HG03108 (cell line): ENCODE measurements around the gene ASPDH.

Experiments
- ATAC-seq: cut with Tn5 transposase; IDR thresholded peaks from one replicate; pipeline ENCODE4 v1.9.1; 2021; ENCODE audit warnings: moderate library complexity; ENCODE audit not compliant: unreplicated experiment

ASPDH gene

GRCh38 chr19:50516456-50516855 lies 2.7 kb upstream of the ASPDH start:
- ATAC-seq, result no peak

- ATAC-seq, result no peak
Observed at GRCh38 chr19:50515168-50515561, 1.5 kb upstream of the ASPDH start.

GRCh38 chr19:50514346-50515167 lies 844 bp upstream of the ASPDH start:
- ATAC-seq, result no peak

- no peak for ATAC-seq
Observed at GRCh38 chr19:50512999-50513745, 541 bp downstream of the ASPDH start.

GRCh38 chr19:50512112-50512998 lies 1.4 kb downstream of the ASPDH start:
- ATAC-seq, result no peak

- peak; percentile 85 for ATAC-seq
Observed at GRCh38 chr19:50511069-50511822, 2.5 kb downstream of the ASPDH start, which contains the start of gene JOSD2. JOSD2 (minus strand) TSS chr19:50511191; CDS start chr19:50510431, 760 bp downstream.

- ATAC-seq, result no peak
Observed at GRCh38 chr19:50510700-50511068, 3.0 kb downstream of the ASPDH start.

GRCh38 chr19:50510121-50510670 lies 3.5 kb downstream of the ASPDH start:
- no peak for ATAC-seq

GRCh38 chr19:50509366-50509765 lies 4.3 kb downstream of the ASPDH start:
- no peak for ATAC-seq

- ATAC-seq, result no peak
Observed at GRCh38 chr19:50508843-50509190, 4.9 kb downstream of the ASPDH start.

- ATAC-seq, result no peak
Observed at GRCh38 chr19:50507376-50507775, 6.3 kb downstream of the ASPDH start.

GRCh38 chr19:50506700-50507099 lies 7.0 kb downstream of the ASPDH start:
- ATAC-seq, result no peak

GRCh38 chr19:50505856-50506611 lies 7.7 kb downstream of the ASPDH start:
- no peak for ATAC-seq

GRCh38 chr19:50501568-50502475 lies 11.9 kb downstream of the ASPDH start:
- ATAC-seq, result no peak

- no peak for ATAC-seq
Observed at GRCh38 chr19:50501186-50501567, 12.5 kb downstream of the ASPDH start.

- no peak for ATAC-seq
Observed at GRCh38 chr19:50500753-50501151, 13.0 kb downstream of the ASPDH start.

- no peak for ATAC-seq
Observed at GRCh38 chr19:50500060-50500752, 13.5 kb downstream of the ASPDH start.
